Hepatocyte (in vitro differentiated cells): Measurements from ENCODE around the gene DKK3. TPM values are rescaled to one million over a fixed set of nuclear protein-coding genes. Genes with fewer than 3 reads are reported as not detected.

Experiments
- DNase-seq: peaks from one replicate; pipeline ENCODE4 v3.0.0-alpha.2; 2016; ENCODE audit warnings: low spot score
- H2AFZ ChIP-seq: fragments of 200-600 bp; sonication (generic); 2 replicates; pipeline ENCODE4 v1.6.0; 2016; ENCODE audit warnings: antibody characterized with exemption, mild to moderate bottlenecking
- H3K27ac ChIP-seq: fragments of 200-600 bp; sonication (generic); 2 replicates; pipeline ENCODE4 v1.5.1; 2016; ENCODE audit warnings: mild to moderate bottlenecking
- H3K27me3 ChIP-seq: fragments of 200-600 bp; sonication (generic); 2 replicates; pipeline ENCODE4 v1.6.1; 2016
- H3K36me3 ChIP-seq: fragments of 200-600 bp; sonication (generic); replicated peaks from 2 replicates; pipeline ENCODE4 v1.5.1; 2016; ENCODE audit warnings: low read depth; ENCODE audit not compliant: insufficient read depth
- H3K4me1 ChIP-seq: fragments of 200-600 bp; sonication (generic); 2 replicates; pipeline ENCODE4 v1.5.1; 2016; ENCODE audit warnings: mild to moderate bottlenecking, moderate library complexity; ENCODE audit not compliant: insufficient read depth
- H3K4me2 ChIP-seq: fragments of 200-600 bp; sonication (generic); 2 replicates; pipeline ENCODE4 v1.6.0; 2016
- H3K4me3 ChIP-seq: fragments of 200-600 bp; sonication (generic); 2 replicates; pipeline ENCODE4 v1.5.1; 2016; ENCODE audit warnings: mild to moderate bottlenecking
- H3K79me2 ChIP-seq: fragments of 200-600 bp; sonication (generic); 2 replicates; pipeline ENCODE4 v1.6.0; 2017; ENCODE audit warnings: mild to moderate bottlenecking
- H3K9me2 ChIP-seq: fragments of 200-600 bp; sonication (generic); replicated peaks from 2 replicates; pipeline ENCODE4 v1.6.0; 2017; ENCODE audit warnings: mild to moderate bottlenecking; ENCODE audit not compliant: insufficient read depth
- H3K9me3 ChIP-seq: fragments of 200-600 bp; sonication (generic); 2 replicates; pipeline ENCODE4 v1.5.1; 2016; ENCODE audit warnings: low read depth, mild to moderate bottlenecking
- H4K20me1 ChIP-seq: fragments of 200-600 bp; sonication (generic); 2 replicates; pipeline ENCODE4 v1.6.0; 2016; ENCODE audit warnings: mild to moderate bottlenecking; ENCODE audit not compliant: insufficient read depth, poor library complexity, severe bottlenecking
- CTCF ChIP-seq: fragments of 200-600 bp; sonication (generic); IDR thresholded peaks from 2 replicates; pipeline ENCODE4 v1.5.1; 2016; ENCODE audit warnings: antibody characterized with exemption, mild to moderate bottlenecking; ENCODE audit not compliant: poor library complexity
- EZH2 ChIP-seq: fragments of 200-600 bp; sonication (generic); IDR thresholded peaks from 2 replicates; pipeline ENCODE4 v1.6.1; 2016; ENCODE audit warnings: antibody characterized with exemption, mild to moderate bottlenecking, borderline replicate concordance
- EZH2phosphoT487 ChIP-seq: fragments of 200-600 bp; sonication (generic); IDR thresholded peaks from one replicate; pipeline ENCODE4 v1.6.1; 2018; ENCODE audit warnings: antibody characterized with exemption, mild to moderate bottlenecking, low read depth, moderate library complexity; ENCODE audit not compliant: unreplicated experiment, severe bottlenecking
- WGBS: methylation state at CpG from one replicate; pipeline ENCODE4 v1.1.6; 2016; ENCODE audit warnings: low lambda C conversion rate; ENCODE audit errors: missing lambda C conversion rate; 5-methylcytosine and 5-hydroxymethylcytosine counted together
- polyA plus RNA-seq: library from polyadenylated mRNA; unstranded; fragments of >200 nt; fragmentation: Nextera tagmentation; extraction: Ambion mirVana; gene quantifications from 2 replicates; pipeline ENCODE4 v1.2.1, GENCODE V29; 2016
- total RNA-seq: library from RNA; depleted of rRNA; stranded (reverse); fragments of >200 nt; gene quantifications from 2 replicates; pipeline ENCODE4 v1.2.3, GENCODE V29; 2014

DKK3 gene
- total and polyA plus RNA-seq, 2 experiments from 2014 or later: 64.3 to 71.3 TPM

DNA sequence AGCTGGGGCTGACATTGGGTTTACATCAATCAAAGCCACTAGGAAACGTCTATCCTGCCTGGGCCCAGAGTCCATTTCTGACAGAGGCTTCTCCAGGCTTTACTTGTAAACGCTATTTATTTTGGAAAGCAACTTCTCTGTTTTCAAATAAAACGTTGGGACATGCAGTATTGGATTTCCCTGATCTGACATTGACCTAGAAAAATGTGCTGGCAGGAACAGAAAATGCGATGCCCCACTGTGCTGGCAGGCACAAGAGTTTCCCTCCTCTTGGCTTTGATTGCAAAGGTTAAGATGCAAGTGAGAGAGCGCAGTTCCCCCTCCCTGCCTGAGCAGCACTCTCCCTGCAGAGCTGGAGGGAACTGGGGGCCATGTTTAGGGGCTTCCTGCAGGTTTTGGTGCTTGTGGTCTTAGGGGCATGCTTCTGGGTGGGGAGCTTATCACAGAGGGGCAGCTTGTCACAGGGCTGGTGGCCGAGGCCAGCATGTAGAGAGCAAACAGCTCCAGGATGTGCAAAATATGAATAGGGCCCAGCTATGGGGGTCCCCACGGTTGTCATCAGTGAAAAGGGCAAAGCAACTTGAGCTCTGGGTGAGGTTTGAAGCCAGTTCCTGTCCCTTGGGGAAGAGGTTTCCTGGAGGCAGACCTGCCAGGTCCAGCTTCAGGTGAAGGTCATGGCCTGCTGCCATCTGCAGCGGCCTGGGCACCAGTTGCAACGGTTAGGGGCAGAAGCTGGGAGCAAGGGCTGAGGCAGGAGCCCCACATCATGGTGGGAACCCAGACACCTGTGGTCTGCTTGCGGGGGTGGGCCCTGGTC is 42.3 kb upstream of the DKK3 start:
- Histone ChIP-seq H3K27ac (no peak overlapping the region), H2AFZ (no peak overlapping the region), H3K79me2 (no peaks in the 10 kb centered on the region), H3K27me3 (no peaks in the 10 kb centered on the region), H3K4me3 (no peak overlapping the region), H3K9me3 (no peaks in the 10 kb centered on the region), H3K36me3 (no peaks in the 10 kb centered on the region), H4K20me1 (no peaks in the 10 kb centered on the region), H3K4me2 (no peak overlapping the region), H3K4me1 (no peaks in the 10 kb centered on the region), H3K9me2 (no peaks in the 10 kb centered on the region)
- no peak for TF ChIP-seq EZH2phosphoT487
- TF ChIP-seq EZH2: no peak
- TF ChIP-seq CTCF: no peak
- no peak for DNase-seq
- 78% methylated on average over 10 of the region's 10 CpGs for WGBS

DNA sequence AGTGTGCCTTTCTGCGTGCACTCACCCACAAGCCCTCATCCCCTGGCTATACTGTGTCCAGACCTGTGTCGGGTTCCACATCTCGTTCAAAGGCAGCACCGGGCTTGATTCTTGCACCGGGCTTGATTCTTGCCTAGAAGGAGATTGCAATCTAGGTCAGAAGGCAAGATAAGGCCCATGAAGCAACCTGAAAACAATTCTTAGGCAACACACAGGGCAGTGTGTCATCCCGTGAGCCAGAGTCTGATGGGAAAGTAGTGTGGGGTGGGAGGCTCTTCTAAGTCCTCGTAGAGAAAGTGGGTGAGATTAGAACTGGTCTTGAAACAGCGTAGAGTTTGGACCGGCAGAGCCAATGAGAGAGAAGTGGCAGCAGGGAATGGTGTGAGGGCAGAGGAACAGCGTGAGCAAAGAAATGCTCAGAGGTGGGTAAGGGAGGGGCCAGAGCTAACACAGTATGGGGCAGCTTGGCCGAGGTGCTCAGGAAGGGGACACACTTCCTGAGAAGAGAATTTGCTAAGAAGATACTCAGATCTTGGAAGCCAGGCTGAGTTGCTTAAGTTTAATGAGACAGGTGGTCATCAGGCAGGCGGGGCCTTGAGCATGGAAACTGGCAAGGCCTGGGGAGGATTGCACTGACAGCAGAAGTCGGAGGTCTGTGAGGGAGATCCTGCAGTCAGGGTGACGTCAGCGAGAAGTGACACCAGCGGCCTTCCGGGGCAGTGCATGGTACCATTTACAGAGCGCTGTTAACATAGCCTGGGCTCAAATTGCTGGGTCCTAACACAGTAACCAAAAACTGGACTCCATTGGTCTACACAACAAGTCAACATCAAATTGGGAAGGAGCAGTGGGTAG is 40.7 kb upstream of the DKK3 start:
- Histone ChIP-seq H2AFZ (no peak overlapping the region), H4K20me1 (no peaks in the 10 kb centered on the region), H3K79me2 (no peaks in the 10 kb centered on the region), H3K4me1 (peaks cover 5% of the 10 kb centered on the region), H3K9me2 (no peaks in the 10 kb centered on the region), H3K27me3 (no peaks in the 10 kb centered on the region), H3K4me2 (no peak overlapping the region), H3K36me3 (no peaks in the 10 kb centered on the region), H3K9me3 (no peaks in the 10 kb centered on the region), H3K4me3 (no peak overlapping the region), H3K27ac (no peak overlapping the region)
- 89% methylated on average over 18 of the region's 18 CpGs for WGBS
- peak; percentile 51 for DNase-seq
- TF ChIP-seq EZH2 (no peak), EZH2phosphoT487 (no peak), CTCF (no peak)

GRCh38 chr11:12046636-12047236 is 38.3 kb upstream of the DKK3 start:
- Histone ChIP-seq H3K79me2 (no peaks in the 10 kb centered on the region), H3K36me3 (no peaks in the 10 kb centered on the region), H2AFZ (no peak overlapping the region), H4K20me1 (no peaks in the 10 kb centered on the region), H3K27me3 (no peaks in the 10 kb centered on the region), H3K4me3 (no peak overlapping the region), H3K4me1 (peaks cover 9% of the 10 kb centered on the region), H3K9me2 (no peaks in the 10 kb centered on the region), H3K27ac (no peak overlapping the region), H3K9me3 (no peaks in the 10 kb centered on the region), H3K4me2 (no peak overlapping the region)
- TF ChIP-seq CTCF (no peak), EZH2phosphoT487 (no peak), EZH2 (no peak)
- 85% methylated on average over 5 of the region's 5 CpGs for WGBS
- DNase-seq: no peak
